ENCODE results near the gene POGZ. TPM values are rescaled to one million over a fixed set of nuclear protein-coding genes. Genes with fewer than 3 reads are reported as not detected.
"Not testable (repeated sequence)": the region's sequence is repeated elsewhere in the genome, so short reads cannot be mapped to it uniquely, and the experiment has no call there.

POGZ gene
- total RNA-seq, 1 experiment from 2014 or later: 27.6 TPM

DNA sequence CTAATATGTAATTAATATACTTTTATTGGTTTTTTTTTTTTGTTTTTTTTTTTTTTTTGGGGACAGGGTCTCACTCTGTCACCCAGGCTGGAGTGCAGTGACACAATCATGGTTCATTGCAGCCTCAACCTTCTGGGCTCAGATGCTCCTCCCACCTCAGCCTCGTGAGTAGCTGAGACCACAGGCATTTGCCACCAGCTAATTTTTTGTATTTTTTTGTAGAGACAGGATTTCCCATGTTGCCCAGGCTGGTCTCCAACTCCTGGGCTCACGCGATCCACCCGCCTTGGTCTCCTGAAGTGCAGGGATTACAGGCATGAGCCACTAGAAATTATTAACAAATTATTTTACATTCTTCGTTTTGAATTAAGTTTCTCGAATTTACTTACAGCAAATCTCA is 16.8 kb upstream of the POGZ start:
- peak; percentile 11 for DNase-seq (ENCODE audit: low read depth)

- DNase-seq (ENCODE audit: low read depth): peak; percentile 22
Observed at GRCh38 chr1:151475175-151475574, 15.9 kb upstream of the POGZ start.

GRCh38 chr1:151474745-151475144 is 15.5 kb upstream of the POGZ start:
- DNase-seq (ENCODE audit: low read depth): no peak

DNA sequence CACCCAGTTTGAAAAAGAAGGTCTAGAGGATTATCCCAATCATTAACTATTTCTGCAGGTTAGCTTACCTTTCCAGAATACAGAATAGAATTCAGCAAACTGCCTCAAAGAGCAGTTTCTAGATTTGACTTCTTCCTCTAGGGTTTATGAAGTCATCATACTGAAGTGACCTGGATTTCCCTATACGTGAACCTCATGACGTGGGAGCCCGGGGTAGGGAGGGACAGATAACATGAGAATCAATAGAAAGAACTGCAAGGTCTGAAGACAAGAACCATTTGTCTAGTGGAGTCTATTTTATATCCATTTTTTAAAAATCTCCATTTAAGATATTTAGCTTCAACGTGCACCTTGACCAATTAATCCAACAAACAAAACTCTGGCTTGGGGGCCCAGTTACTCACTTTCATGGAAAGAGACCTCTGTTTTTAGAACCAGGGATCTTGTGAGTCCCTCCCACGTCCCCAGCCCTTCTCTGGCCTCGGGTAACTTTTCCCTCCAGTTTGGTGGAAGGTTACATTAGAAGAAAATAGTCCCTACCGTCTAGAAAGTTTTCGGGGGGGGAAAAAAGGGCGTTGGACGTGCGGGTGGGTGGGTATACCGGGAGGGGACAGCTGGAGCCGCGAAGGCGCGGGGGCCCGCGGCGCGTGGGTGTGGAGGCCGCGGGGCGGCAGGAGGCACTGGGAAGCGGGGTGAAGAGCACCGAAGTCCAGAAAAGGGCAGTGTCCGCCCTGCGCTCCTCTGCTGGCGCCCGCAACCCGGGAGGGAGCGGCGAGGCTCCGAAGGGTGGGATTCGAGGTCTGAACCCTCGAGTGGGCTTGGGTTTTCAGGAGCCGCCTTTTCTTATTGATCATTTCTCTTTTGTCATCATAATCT is 13.8 kb upstream of the POGZ start:
- no peak for DNase-seq (ENCODE audit: low read depth)

DNA sequence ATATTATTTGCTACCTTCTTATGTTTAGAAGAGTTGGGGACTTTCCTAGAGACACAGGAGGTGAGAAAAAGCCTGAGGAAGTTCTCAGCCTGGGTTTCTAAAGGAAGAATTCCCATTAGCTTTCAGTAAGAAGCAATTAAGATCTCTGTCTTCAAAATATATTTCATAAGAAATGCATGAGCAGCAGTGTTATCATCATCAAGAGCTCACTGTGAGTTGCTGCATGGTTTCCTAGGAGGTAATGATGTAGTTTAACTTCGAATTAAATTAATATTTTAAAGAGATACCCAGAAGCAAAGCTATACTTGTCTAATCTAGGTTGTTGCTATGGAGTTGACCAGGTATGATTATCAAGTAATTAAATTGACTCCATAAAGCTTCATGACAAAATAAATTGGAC is 5.7 kb upstream of the POGZ start:
- DNase-seq (ENCODE audit: low read depth): no peak

DNA sequence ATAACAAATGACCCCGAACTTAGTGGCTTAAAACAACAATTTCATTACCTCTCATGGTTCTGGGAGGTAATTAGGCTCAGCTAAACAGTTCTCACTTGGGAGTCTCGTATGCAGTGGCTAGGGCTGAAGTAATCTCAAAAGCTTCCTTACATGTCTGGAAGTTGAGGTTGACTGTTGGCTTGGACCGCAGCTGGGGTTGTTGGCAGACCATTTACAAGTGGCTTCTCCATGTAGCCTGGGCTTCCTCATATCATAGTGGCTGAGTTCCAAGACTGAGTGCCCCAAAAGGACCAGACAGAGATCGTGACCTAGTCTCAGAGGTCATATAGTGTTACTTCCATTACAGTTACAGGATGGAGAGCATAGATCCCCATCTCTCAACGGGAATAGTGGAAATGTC is 2.4 kb upstream of the POGZ start:
- DNase-seq (ENCODE audit: low read depth): no peak

GRCh38 chr1:151458802-151459330 is 428 bp downstream of the POGZ start:
- DNase-seq (ENCODE audit: low read depth): peak; percentile 59

DNA sequence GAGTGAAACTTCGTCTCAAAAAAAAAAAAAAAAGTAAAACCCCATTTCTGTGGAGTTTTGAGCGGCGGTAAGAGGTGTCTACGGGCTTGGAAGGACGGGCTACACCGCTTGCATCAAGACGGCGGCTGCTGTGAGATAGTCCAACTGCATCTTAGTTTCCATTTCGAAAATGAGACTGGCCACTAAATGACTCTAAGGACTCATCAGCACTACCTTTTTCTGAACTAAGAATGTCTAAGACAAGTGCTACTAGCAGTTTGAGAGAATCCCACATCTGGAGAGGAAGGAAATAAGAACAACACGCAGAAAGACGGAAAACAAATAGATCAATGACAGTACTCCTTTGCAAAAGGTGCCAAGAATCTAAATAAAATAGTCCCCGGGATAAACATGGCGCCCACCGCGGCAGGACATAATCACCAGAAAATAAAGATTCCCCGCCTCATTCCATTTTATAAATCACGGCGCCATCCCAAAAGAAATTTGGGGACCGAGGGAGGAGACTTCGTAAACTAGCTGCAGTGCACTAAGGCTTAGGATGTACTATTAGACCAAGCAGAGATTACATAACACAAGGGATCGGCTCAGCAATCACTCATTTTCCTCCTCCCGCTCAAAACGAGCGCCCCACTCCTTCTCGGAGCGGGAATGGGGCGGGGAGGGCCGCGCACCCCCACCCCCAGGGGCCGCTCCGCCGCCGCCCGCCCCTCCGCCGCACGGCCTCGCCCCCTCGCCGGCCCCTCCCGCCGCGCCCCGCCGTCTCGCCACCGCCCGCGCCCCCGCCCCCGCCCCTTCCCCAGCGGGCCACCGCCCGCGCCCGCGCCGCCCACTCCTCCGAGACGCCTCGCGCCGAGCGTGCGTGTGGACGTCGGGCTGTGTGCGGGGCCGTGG is 1.1 kb downstream of the POGZ start:
- peak; percentile 76 for DNase-seq (ENCODE audit: low read depth)

DNA sequence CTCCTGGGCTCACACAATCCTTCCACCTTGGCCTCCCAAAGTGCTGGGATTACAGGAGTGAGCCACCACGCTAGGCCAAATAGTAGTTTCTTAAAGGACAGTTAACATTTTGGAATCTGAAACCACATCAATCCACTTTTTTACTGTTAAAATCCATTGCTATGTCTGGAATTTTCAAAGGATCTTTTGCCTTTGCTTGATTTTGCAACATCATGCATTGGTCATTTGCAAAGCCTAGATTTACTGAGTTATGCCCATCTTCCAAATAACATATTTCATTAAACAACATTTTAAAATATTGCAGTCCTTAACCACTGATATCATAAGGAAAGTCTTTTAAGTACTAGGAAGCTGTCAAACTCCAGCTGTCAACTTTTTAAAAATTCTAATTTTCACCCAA is 3.3 kb downstream of the POGZ start:
- no peak for DNase-seq (ENCODE audit: low read depth)

DNA sequence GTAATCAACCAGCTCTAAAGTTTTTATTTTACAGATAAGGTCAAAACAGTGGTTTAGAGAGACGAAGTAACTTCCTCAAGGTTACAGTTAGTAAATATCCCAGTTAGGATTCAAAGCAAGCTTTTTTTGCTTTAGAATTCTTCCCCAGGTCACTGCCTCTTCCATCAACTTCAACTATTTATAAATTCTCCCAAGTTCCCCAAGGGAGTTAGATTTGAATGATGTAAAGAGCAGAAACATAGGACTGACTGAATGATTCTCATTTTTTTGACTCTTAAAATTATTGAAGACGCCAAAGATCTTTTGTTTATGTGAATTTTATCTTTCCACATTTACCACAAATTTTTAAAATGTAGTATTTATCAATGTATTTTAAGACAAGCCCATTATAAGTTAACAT is 4.1 kb downstream of the POGZ start:
- no peak for DNase-seq (ENCODE audit: low read depth)

DNA sequence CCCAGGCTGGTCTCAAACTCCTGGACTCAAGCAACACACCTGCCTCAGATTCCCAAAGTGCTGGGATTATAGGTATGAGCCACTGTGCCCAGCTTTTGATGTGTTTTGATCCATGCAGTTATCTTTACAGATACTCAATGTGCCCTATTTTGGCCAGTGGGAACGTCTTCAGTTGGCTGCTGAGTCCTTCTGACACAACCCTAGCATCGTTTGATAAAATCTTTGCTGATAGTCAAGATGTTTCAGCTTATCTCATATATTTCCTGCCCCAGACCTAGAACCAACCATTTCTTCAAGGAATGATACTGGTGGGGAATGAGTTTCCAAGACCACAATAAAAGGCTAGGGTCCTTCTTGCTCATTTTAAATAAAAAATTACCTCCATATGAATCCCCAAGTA is 11.6 kb downstream of the POGZ start:
- DNase-seq (ENCODE audit: low read depth): no peak

DNA sequence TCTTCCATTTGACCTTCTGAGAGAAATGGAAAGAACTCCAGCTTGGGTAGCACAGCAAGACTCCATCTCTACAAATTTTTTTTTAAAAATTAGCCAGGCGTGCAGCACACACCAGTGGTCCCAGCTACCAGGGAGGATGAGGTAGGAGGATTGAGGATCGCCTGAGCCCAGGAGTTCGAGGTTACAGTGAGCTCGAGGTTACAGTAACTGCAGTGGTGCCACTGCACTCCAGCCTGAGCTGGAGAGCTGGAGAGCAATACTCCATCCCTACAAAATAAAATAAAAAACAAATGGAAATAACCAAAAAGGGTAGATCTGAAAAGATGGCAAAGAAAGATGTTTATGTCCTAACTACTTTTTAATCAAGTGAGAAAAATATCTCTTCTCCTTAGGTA is 14.5 kb downstream of the POGZ start:
- DNase-seq (ENCODE audit: low read depth): no peak

DNA sequence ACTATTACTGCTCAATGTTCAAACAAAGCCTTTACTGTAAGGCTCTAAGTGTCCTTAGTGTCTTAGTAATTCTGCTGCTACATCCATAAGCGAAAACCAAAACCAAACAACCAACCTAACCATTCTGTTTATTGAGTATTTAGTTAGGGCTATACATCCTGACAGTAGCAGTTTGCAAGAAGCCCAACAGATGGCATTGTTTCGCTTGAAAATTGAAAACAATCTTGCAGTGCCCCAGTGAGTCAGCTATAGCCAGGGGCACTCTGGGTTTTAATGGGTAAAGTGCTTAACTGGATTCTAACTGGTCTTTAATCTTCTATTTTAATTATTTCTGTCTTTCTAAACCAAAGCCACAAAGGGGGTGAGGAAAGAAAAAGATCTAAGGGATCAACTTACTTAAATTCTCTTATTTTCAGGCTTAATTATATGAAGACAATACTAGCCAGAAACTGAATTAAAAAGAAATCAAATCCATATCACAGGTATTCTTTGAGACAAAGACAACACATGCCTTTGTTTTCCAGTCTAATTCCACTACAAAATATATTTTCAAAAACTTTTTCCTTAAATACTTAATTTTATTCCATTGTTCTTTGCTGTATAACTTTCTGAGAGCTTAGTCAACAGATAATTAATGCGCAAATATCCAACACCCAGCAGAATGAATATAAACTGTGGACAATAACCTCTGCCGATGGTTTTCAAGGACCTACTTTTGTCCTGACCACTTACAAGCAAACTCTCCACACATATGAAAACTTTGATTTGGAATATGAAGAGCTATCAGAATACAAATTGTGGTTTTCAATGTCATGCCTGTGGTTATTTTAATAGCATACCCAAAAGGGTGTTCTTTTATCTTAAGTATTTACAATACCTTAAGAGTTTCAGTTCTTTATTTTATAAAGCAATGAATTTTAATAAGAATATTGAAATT is 15.2 kb downstream of the POGZ start:
- peak; percentile 80 for DNase-seq (ENCODE audit: low read depth)

DNA sequence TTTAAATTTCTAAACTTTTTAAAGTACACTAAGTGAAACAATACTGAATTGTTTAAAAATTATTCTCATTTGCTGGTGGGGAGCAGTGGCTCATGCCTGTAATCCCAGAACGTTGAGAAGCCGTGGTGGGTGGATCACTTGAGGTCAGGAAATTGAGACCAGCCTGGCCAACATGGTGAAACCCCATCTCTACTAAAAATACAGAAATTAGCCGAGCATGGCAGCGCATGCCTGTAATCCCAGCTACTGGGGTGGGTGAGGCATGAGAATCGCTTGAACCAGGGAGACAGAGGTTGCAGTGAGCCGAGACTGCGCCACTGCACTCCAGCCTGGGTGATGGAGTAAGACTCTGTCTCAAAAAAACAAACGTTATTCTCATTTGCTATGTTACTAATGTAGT is 21.9 kb downstream of the POGZ start:
- not testable (repeated sequence) for DNase-seq (ENCODE audit: low read depth)

DNA sequence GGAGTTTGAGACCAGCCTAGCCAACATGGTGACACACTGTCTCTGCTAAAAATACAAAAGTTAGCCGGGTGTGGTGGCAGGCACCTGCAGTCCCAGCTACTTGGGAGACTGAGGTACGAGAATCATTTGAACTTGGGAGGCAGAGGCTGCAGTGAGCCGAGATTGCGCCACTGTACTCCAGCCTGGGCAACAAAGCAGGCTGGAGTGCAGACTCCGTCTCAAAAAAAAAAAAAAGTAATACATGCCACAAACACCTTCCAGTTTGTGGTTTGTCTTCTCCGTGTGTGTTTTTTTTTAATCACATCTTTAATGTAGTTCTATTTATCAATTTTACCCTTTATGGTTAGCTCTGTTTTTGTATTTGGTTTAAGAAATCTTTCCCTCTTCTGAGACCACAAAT is 22.3 kb downstream of the POGZ start:
- no peak for DNase-seq (ENCODE audit: low read depth)

- DNase-seq (ENCODE audit: low read depth): no peak
Observed at GRCh38 chr1:151435174-151435573, 24.1 kb downstream of the POGZ start.

DNA sequence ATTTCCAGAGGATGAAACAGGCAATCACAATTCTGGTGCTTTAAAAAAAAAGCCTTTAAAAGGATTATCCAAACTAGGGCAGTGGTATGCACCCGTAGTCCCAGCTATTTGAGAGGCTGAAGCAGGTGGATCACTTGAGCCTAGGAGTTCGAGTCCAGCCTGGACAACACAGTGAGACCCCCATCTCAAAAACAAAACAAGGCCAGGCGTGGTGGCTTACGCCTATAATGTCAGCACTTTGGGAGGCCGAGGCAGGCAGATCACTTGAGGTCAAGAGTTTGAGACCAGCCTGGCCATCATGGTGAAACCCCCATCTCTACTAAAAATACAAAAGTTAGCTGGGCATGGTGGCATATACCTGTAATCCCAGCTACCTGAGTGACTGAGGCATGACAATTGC is 25.5 kb downstream of the POGZ start:
- DNase-seq (ENCODE audit: low read depth): not testable (repeated sequence)

DNA sequence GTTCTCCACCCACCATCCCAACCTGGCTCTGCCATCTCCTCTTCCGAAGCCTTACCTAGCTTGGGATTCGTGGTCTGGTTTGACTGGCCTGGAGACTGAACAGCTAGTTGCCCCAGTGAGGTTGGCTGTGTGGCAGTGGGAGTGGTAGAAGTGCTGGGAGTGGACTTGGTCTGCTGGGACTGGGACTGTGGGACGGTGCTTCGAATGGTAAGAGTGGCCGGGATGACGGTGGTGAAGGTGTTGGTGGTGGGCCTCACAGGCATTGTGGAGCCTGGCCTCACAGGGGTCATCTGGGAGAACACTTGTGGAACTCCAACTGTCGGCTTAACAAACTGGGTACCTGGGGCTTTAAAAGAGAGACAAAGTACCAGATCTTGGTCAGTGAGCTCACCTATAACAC is 31.2 kb downstream of the POGZ start:
- no peak for DNase-seq (ENCODE audit: low read depth)

DNA sequence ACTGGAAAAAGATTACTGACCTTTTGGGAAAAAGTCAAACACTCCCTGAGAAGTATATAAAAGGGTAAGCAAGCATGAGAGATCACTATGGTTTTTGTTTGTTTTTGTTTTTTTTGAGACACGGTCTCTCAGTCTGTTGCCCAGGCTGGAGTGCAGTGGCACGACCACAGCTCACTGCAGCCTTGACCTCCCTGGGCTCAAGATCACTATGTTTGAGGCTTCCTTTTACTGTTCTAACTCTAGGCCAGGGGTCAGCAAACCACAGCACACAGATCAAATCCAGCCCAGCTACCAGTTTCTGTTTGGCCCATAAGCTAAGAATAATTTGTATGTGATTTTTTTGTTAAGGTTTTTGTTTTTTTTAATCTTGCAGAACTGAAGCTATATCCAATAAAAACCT is 34.2 kb downstream of the POGZ start:
- DNase-seq (ENCODE audit: low read depth): no peak

DNA sequence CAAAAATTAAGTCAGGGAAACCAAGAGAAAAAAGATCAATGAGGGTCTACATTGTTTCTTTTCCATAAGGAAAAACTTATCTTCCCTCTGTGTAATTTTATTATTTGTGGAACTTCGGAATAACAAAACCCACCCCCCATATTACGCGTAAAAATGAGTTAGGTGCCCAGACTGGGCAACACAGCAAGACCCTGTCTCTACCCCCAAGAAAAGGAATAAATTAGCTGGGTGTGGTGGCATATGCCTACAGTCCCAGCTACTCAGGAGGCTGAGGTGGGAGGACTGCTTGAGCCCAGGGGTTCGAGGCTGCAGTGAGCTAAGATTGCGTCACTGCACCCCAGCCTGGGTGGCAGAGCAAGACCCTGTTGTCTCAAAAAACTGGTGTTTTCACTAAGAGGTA is 39.5 kb downstream of the POGZ start:
- DNase-seq (ENCODE audit: low read depth): no peak

DNA sequence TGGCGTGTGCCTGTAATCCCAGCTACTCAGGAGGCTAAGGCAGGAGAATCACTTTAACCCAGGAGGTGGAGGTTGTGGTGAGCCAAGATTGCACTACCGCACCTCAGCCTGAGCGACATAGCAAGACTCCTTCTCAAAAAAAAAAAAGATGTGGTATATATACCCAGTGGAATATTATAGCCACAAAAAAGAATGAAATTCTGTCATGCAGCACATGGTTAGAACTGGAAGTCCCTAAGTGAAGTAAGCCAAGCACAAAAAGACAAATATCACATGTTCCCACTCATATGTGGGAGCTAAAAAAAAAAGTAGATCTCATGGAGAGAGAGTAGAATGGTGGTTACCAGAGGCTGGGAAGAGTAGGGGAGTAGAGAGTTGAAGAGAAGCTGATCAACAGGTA is 41.2 kb downstream of the POGZ start:
- no peak for DNase-seq (ENCODE audit: low read depth)
